Aorta (tissue), 5 donors: ENCODE measurements around the gene DMBX1. TPM values are rescaled to one million over a fixed set of nuclear protein-coding genes. Genes with fewer than 3 reads are reported as not detected.

Source experiments
- ATAC-seq: fragments of 200-7000 bp; cut with Tn5 transposase; one replicate; pipeline ENCODE4 v1.9.1; 2022; ENCODE audit warnings: moderate library complexity; ENCODE audit not compliant: low FRiP score
- DNase-seq, 2 donors: peaks; one replicate each; pipeline ENCODE4 v3.0.0-alpha.2; 2020
- H3K27ac ChIP-seq, 2 donors: one replicate each; pipeline ENCODE4 v1.5.1; 2013; ENCODE audit warnings: low read length in 2 of 2, mild to moderate bottlenecking in 2 of 2, moderate library complexity in 2 of 2, control low read depth in 1 of 2, inconsistent platforms in 1 of 2, low read depth in 1 of 2
- H3K27me3 ChIP-seq, 2 donors: one replicate each; pipeline ENCODE4 v1.6.1; 2013; ENCODE audit warnings: control low read depth in 1 of 2, low read length in 1 of 2, mild to moderate bottlenecking in 1 of 2, moderate library complexity in 1 of 2; ENCODE audit not compliant: insufficient read depth in 2 of 2, control insufficient read depth in 1 of 2
- H3K36me3 ChIP-seq, 2 donors: one replicate each; pipeline ENCODE4 v1.6.1; 2013; ENCODE audit warnings: control low read depth in 1 of 2, low read length in 1 of 2, mild to moderate bottlenecking in 1 of 2; ENCODE audit not compliant: insufficient read depth in 2 of 2, control insufficient read depth in 1 of 2
- H3K4me1 ChIP-seq, 2 donors: one replicate each; pipeline ENCODE4 v1.6.1; 2013; ENCODE audit warnings: low read length in 2 of 2, control low read depth in 1 of 2, mild to moderate bottlenecking in 1 of 2, moderate library complexity in 1 of 2; ENCODE audit not compliant: insufficient read depth in 2 of 2, control insufficient read depth in 1 of 2
- H3K4me3 ChIP-seq, 2 donors: one replicate each; pipeline ENCODE4 v1.5.1; 2013; ENCODE audit warnings: low read length in 2 of 2, control low read depth in 1 of 2, mild to moderate bottlenecking in 1 of 2
- H3K9me3 ChIP-seq: one replicate; pipeline ENCODE4 v1.6.1; 2013; ENCODE audit warnings: mild to moderate bottlenecking, low read length; ENCODE audit not compliant: control insufficient read depth
- WGBS, 2 donors: extraction: QIAGEN DNeasy Blood & Tissue Kit; methylation state at CpG; one replicate each; pipeline ENCODE4 v1.1.7; 2013; 5-methylcytosine and 5-hydroxymethylcytosine counted together
- intact Hi-C, 2 donors: fragments of 100-400 bp; cut with DNase I; formaldehyde crosslinking; loops; one replicate each; pipeline versions ENCODE4 v1.14.2 to v1.15.0; 2022
- polyA plus RNA-seq, 2 donors: library from polyadenylated mRNA; stranded (reverse); fragments of 200-250 nt; gene quantifications; one replicate each; pipeline ENCODE4 v1.2.3, GENCODE V29; 2013
- total RNA-seq, 2 donors: library from RNA; stranded (reverse); fragmentation: NEBNext Ultra II Directional; extraction: Animal tissue kit (Norgen Biotek cat#: 25700); gene quantifications; one replicate each; pipeline ENCODE4 v1.2.1, GENCODE V29; 2021
- donor health status: healthy with polysubstance abuse.
- donor health status: Bipolar disorder and iron deficiency.
- donor health status: DM: no; HTN: no; CAD: no.
- donor health status: DM: no; HTN: no; CAD: no.
- donor health status: DM: yes; HTN: yes; CAD: no.

Gene DMBX1
- total and polyA plus RNA-seq, 4 donors: 0.38 TPM; not detected in 3

DNA sequence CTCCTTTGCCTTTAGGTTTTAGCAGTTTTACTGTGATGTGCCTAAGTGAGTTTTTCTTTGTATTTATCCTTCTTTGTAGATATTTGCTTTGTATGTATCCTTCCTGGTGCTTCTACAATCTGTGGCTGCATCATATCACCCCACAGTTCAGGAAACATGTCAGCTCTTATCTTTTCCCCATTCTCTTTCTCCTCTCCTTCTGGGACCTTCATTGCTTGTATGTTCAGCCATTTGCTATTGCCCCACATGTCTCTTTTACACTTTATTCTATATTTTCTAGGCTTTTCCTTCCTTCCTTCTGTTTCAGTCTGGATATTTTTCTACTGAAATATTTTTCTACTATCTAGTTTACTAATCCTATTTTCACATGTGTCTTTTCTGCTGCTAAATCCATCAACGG lies 46.9 kb downstream of the DMBX1 start:
- H3K27ac ChIP-seq: no peak overlapping the region
- no peak for DNase-seq
- no peaks in the 10 kb centered on the region for H3K9me3 ChIP-seq
- no peak for ATAC-seq
- H3K4me3 ChIP-seq: no peak overlapping the region
- H3K27me3 ChIP-seq: no peaks in the 10 kb centered on the region
- WGBS, 2 donors: 92 to 96% methylated on average over 1 of the region's 1 CpG
- no peaks in the 10 kb centered on the region for H3K4me1 ChIP-seq
- H3K36me3 ChIP-seq: no peaks in the 10 kb centered on the region
- intact Hi-C loops: no loop called here

DNA sequence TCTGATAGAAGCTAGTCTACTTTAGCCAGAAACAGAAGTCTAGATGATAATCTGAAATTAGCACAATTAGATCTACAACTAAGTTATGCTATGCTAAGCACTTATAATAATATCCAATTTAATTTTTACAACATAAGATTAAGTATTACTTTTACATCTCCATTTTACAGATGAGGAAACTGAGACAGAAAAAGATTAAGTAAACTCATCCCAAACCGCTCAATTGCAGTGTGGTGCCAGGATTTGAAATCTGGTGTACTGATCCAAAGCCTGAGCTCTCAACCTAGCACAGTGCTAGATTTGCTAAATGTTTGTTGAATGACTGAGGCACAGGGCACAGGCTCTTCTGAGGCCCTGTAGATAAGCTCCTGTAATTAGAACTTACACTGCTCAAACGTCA lies 48.0 kb downstream of the DMBX1 start:
- intact Hi-C loops: no loop called here
- Histone ChIP-seq H3K9me3 (no peaks in the 10 kb centered on the region), H3K4me3 (no peak overlapping the region), H3K27me3 (no peaks in the 10 kb centered on the region), H3K4me1 (no peaks in the 10 kb centered on the region), H3K27ac (no peak overlapping the region), H3K36me3 (no peaks in the 10 kb centered on the region)
- ATAC-seq: no peak
- WGBS, 2 donors: 83 to 91% methylated on average over 2 of the region's 2 CpGs
- DNase-seq: no peak

DNA sequence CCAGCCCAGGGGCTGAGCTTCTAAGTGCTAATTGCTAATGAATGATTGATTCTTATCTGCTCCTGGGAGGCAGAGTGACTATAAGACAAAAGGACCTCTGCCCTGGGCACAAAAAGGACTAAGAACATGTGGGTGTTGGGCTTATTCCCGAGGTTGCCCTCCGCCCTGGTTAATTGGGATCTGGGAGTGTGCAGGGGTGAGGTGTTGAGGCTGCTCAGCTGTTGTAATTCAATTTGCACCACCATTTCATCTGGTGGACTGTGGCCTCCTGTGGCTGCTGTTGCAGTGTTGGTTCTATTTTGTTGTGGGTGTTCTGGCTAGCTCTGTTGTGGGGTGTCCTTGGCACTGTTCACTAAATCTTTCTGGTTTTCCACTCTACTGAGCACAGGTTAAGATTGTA lies 48.5 kb downstream of the DMBX1 start:
- H3K9me3 ChIP-seq: no peaks in the 10 kb centered on the region
- H3K4me3 ChIP-seq: no peak overlapping the region
- intact Hi-C loops: no loop called here
- 81 to 92% methylated on average over 2 of the region's 2 CpGs for whole genome bisulfite sequencing, 2 donors
- no peak overlapping the region for H3K27ac ChIP-seq
- DNase-seq (no peak), ATAC-seq (no peak)
- H3K36me3 ChIP-seq: no peaks in the 10 kb centered on the region
- H3K27me3 ChIP-seq: no peaks in the 10 kb centered on the region
- H3K4me1 ChIP-seq: no peaks in the 10 kb centered on the region

Other genes starting within 250 kb of the DMBX1 start
- 1 to 10 TPM; 1.6 to 2.3 TPM for gene RAD54L, start 242.1 kb upstream of the DMBX1 start, total RNA-seq
- gene RAD54L, start 242.1 kb upstream of the DMBX1 start, polyA plus RNA-seq: 1 to 10 TPM in 1 of 2 donors, not detected in 1; 4.2 TPM
- 10 to 100 TPM; 48.5 to 49.1 TPM for gene LRRC41, start 186.2 kb upstream of the DMBX1 start, total RNA-seq
- 10 to 100 TPM; 13.4 to 39.8 TPM for gene LRRC41, start 186.2 kb upstream of the DMBX1 start, polyA plus RNA-seq
- gene UQCRH, start 186.1 kb upstream of the DMBX1 start, total RNA-seq: 100 to 1,000 TPM; 100 to 134 TPM
- 100 to 1,000 TPM; 262 to 739 TPM for gene UQCRH, start 186.1 kb upstream of the DMBX1 start, polyA plus RNA-seq
- 10 to 100 TPM; 21.2 to 26.3 TPM for gene NSUN4, start 149.0 kb upstream of the DMBX1 start, total RNA-seq
- 1 to 10 TPM; 8.6 to 9.7 TPM for gene NSUN4, start 149.0 kb upstream of the DMBX1 start, polyA plus RNA-seq
- gene FAAH, start 95.5 kb upstream of the DMBX1 start, total RNA-seq: 1 to 10 TPM; 7.3 to 9.6 TPM
- gene FAAH, start 95.5 kb upstream of the DMBX1 start, polyA plus RNA-seq: 10 to 100 TPM in 1 of 2 donors, 1 to 10 TPM in 1; 3.3 to 33.2 TPM
- not detected for gene KNCN, start 61.8 kb downstream of the DMBX1 start, total RNA-seq
- under 1 TPM in 1 of 2 donors, not detected in 1; 0.15 TPM for gene KNCN, start 61.8 kb downstream of the DMBX1 start, polyA plus RNA-seq
- gene MKNK1, start 114.4 kb downstream of the DMBX1 start, total RNA-seq: 100 to 1,000 TPM in 1 of 2 donors, 10 to 100 TPM in 1; 64.2 to 111 TPM
- 10 to 100 TPM; 25.5 to 80.5 TPM for gene MKNK1, start 114.4 kb downstream of the DMBX1 start, polyA plus RNA-seq
- gene MOB3C, start 127.0 kb downstream of the DMBX1 start, total RNA-seq: 10 to 100 TPM; 23.2 to 31.2 TPM
- gene MOB3C, start 127.0 kb downstream of the DMBX1 start, polyA plus RNA-seq: 10 to 100 TPM; 14.8 to 17.8 TPM
- gene ATPAF1, start 178.5 kb downstream of the DMBX1 start, total RNA-seq: 10 to 100 TPM; 26.9 to 35.0 TPM
- 10 to 100 TPM; 32.2 to 39.4 TPM for gene ATPAF1, start 178.5 kb downstream of the DMBX1 start, polyA plus RNA-seq
- gene TEX38, start 182.0 kb downstream of the DMBX1 start, total RNA-seq: not detected
- gene TEX38, start 182.0 kb downstream of the DMBX1 start, polyA plus RNA-seq: not detected
- gene EFCAB14, start 229.3 kb downstream of the DMBX1 start, total RNA-seq: 100 to 1,000 TPM; 101 to 108 TPM
- 10 to 100 TPM; 39.9 to 46.5 TPM for gene EFCAB14, start 229.3 kb downstream of the DMBX1 start, polyA plus RNA-seq